HEK293T (cell line): Measurements from ENCODE around the gene DARS2.
A peak's percentile ranks its signal among the peaks of the same experiment; 100 is the strongest.
"Not testable (repeated sequence)": the region's sequence is repeated elsewhere in the genome, so short reads cannot be mapped to it uniquely, and the experiment has no call there.

Experiments used
- CTCF ChIA-PET: fragments of 350-600 bp; formaldehyde crosslinking; extraction: SDS; loops from one replicate; lab custom pipeline; 2021; ENCODE audit warnings: antibody characterized with exemption, inconsistent platforms; lab: Yijun Ruan, JAX
- POLR2A ChIA-PET: fragments of 350-600 bp; formaldehyde crosslinking; extraction: SDS; loops from one replicate; lab custom pipeline; 2020; ENCODE audit warnings: antibody characterized with exemption, inconsistent platforms; lab: Yijun Ruan, JAX
- DNase-seq: peaks from one replicate; pipeline ENCODE4 v3.0.0; 2012; ENCODE audit warnings: mixed read lengths; ENCODE audit errors: extremely low spot score
- ARNT ChIP-seq: fragments of 450-650 bp; IDR thresholded peaks from 2 replicates; pipeline ENCODE4 v1.6.1; 2017; ENCODE audit warnings: mild to moderate bottlenecking
- BHLHE40 ChIP-seq: fragments of 450-650 bp; IDR thresholded peaks from 2 replicates; pipeline ENCODE4 v1.6.1; 2016; ENCODE audit warnings: mild to moderate bottlenecking, moderate library complexity, borderline replicate concordance
- CTBP1 ChIP-seq: fragments of 450-650 bp; IDR thresholded peaks from 2 replicates; pipeline ENCODE4 v1.6.1; 2016; ENCODE audit warnings: borderline replicate concordance
- ELF4 ChIP-seq: fragments of 450-650 bp; IDR thresholded peaks from 2 replicates; pipeline ENCODE4 v1.6.1; 2017; ENCODE audit warnings: antibody characterized with exemption
- FOXA1 ChIP-seq: fragments of 450-650 bp; IDR thresholded peaks from 2 replicates; pipeline ENCODE4 v1.6.1; 2016; ENCODE audit warnings: mild to moderate bottlenecking
- FOXK2 ChIP-seq: fragments of 450-650 bp; IDR thresholded peaks from 2 replicates; pipeline ENCODE4 v1.6.1; 2016; ENCODE audit warnings: mild to moderate bottlenecking
- FOXM1 ChIP-seq: fragments of 450-650 bp; IDR thresholded peaks from 2 replicates; pipeline ENCODE4 v1.6.1; 2017; ENCODE audit warnings: mild to moderate bottlenecking, borderline replicate concordance
- HDGF ChIP-seq: fragments of 450-650 bp; IDR thresholded peaks from 2 replicates; pipeline ENCODE4 v1.6.1; 2017; ENCODE audit warnings: antibody characterized with exemption, borderline replicate concordance
- L3MBTL2 ChIP-seq: fragments of 450-650 bp; conservative IDR thresholded peaks from 2 replicates; pipeline ENCODE4 v1.6.1; 2016; ENCODE audit warnings: mild to moderate bottlenecking
- LEF1 ChIP-seq: fragments of 450-650 bp; IDR thresholded peaks from 2 replicates; pipeline ENCODE4 v1.6.1; 2017; ENCODE audit warnings: mild to moderate bottlenecking, borderline replicate concordance
- NFRKB ChIP-seq: fragments of 450-650 bp; IDR thresholded peaks from 2 replicates; pipeline ENCODE4 v1.6.1; 2016; ENCODE audit warnings: mild to moderate bottlenecking, moderate library complexity
- PKNOX1 ChIP-seq: fragments of 450-650 bp; IDR thresholded peaks from 2 replicates; pipeline ENCODE4 v1.6.1; 2016
- SP1 ChIP-seq: fragments of 450-650 bp; IDR thresholded peaks from 2 replicates; pipeline ENCODE4 v1.6.1; 2017
- SUZ12 ChIP-seq: fragments of 450-650 bp; IDR thresholded peaks from 2 replicates; pipeline ENCODE4 v1.6.1; 2016; ENCODE audit warnings: mild to moderate bottlenecking
- TARDBP ChIP-seq: fragments of 450-650 bp; IDR thresholded peaks from 2 replicates; pipeline ENCODE4 v1.6.1; 2016
- ZNF384 ChIP-seq: fragments of 450-650 bp; IDR thresholded peaks from 2 replicates; pipeline ENCODE4 v1.6.1; 2016

Gene DARS2, protein sequence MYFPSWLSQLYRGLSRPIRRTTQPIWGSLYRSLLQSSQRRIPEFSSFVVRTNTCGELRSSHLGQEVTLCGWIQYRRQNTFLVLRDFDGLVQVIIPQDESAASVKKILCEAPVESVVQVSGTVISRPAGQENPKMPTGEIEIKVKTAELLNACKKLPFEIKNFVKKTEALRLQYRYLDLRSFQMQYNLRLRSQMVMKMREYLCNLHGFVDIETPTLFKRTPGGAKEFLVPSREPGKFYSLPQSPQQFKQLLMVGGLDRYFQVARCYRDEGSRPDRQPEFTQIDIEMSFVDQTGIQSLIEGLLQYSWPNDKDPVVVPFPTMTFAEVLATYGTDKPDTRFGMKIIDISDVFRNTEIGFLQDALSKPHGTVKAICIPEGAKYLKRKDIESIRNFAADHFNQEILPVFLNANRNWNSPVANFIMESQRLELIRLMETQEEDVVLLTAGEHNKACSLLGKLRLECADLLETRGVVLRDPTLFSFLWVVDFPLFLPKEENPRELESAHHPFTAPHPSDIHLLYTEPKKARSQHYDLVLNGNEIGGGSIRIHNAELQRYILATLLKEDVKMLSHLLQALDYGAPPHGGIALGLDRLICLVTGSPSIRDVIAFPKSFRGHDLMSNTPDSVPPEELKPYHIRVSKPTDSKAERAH

DNA sequence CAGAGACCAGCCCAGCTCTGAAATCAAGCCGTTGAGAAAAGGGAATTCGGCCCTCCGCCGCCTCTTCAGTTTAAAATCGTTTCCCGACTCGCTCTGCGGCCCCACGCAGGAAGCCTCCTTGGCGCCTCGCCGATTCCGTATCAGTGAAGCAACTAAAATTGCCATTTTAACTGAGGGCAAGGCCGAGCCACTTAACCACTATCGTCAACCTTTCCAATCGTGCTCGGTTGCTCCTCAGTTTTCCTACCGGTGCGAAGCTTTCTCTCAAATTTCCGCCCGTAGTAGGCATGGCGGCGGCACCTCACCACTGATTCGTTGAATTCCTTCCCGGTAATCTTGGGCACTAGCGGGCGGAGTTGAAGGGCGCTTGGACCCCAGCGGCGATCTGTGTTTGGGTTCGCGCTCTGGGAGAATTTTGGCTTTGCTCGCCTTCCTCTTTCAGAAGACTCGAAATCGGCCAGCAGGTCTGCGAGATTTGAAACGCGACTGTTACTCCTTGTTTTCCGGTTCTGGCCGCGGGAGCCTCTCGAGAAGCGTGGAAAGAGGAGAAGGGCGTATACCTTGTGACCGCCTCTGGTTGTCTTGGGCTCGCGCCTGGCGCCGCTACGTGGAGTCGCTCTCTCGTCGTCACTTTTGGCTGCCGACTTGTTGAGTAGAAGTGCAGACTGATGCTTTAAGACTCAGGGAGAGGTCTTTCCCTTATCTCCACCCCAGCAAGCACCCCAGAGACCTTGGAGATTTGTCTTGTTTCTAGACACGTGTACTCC, at the start of gene DARS2, which contains the start of gene CENPL:
Gene DARS2 (plus strand): TSS at position 359 of the 767 bp plus-strand sequence. CDS start 557 bp downstream, outside the sequence.
Gene CENPL (minus strand): TSS at position 569 of the 767 bp plus-strand sequence. CDS start 13,584 bp downstream, outside the sequence.
- DNase-seq, result peak; percentile 90
- TF ChIP-seq CTBP1 (no peak), L3MBTL2 (peak; percentile 80), NFRKB (peak; percentile 76), FOXM1 (peak; percentile 88; the same call in 1 of the 2 replicates), ELF4 (peak; percentile 77)
- POLR2A ChIA-PET, result interaction anchor here (0.7 to 3.3 kb wide), 17 partner anchors 9 to 1176 kb away, joined by 3 to 11 read pairs (median 4); partner anchors contain the start of genes CACYBP, KLHL20 and ZBTB37
- CTCF ChIA-PET, result no interaction called here

GRCh38 chr1:173775578-173776226, 48.8 kb upstream of the DARS2 start:
- CTCF ChIA-PET, result no interaction called here
- POLR2A ChIA-PET, result no interaction called here
- DNase-seq, result no peak
- TF ChIP-seq BHLHE40, result no peak
- no peak for TF ChIP-seq FOXA1
- TF ChIP-seq SP1, result no peak
- TF ChIP-seq HDGF, result no peak
- no peak for TF ChIP-seq ELF4
- no peak for TF ChIP-seq FOXK2
- no peak for TF ChIP-seq L3MBTL2
- TF ChIP-seq ARNT, result no peak
- TF ChIP-seq FOXM1, result no peak
- no peak for TF ChIP-seq ZNF384
- no peak for TF ChIP-seq LEF1
- no peak for TF ChIP-seq CTBP1

DNA sequence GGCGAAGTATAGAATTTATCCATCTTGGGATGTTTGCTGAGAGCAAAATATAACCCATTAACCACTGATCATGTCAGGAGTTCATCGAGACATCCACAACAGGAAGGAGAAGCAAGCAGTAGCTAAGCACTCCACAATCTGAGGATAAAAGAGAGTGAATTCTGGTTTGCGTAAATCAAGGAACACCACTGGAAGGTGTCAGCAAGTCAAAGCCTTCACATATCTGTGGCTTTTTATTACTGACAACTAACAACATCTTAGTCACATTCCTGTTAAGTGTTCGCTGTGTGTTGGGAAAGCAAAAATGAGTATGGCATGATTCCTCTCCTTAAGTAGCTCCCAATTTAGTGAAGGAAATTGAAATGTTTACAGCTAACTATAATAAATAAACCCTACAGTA, 44.5 kb upstream of the DARS2 start:
- ChIA-PET CTCF (no interaction called here), POLR2A (interaction anchor here (0.6 kb wide), 1 partner anchor 28 kb away, joined by 3 read pairs; no protein-coding TSS in a partner anchor)
- DNase-seq, result no peak
- TF ChIP-seq SUZ12, result no peak
- TF ChIP-seq FOXK2, result no peak
- TF ChIP-seq SP1, result no peak
- TF ChIP-seq ELF4, result no peak
- TF ChIP-seq L3MBTL2, result no peak
- no peak for TF ChIP-seq CTBP1
- TF ChIP-seq BHLHE40, result no peak
- TF ChIP-seq PKNOX1, result no peak
- TF ChIP-seq FOXA1, result no peak
- no peak for TF ChIP-seq ZNF384
- no peak for TF ChIP-seq LEF1
- TF ChIP-seq HDGF, result no peak
- no peak for TF ChIP-seq FOXM1

GRCh38 chr1:173784997-173785396, 39.5 kb upstream of the DARS2 start:
- ChIA-PET POLR2A (no interaction called here), CTCF (no interaction called here)
- DNase-seq, result no peak

GRCh38 chr1:173789841-173790240, 34.6 kb upstream of the DARS2 start:
- DNase-seq, result no peak
- CTCF ChIA-PET, result no interaction called here
- POLR2A ChIA-PET, result no interaction called here
- TF ChIP-seq PKNOX1 (peak; percentile 77), CTBP1 (no peak)

More at GRCh38 chr1:173784997-173785396, 39.5 kb upstream of the DARS2 start:
- no peak for TF ChIP-seq HDGF

GRCh38 chr1:173798078-173798477, 26.4 kb upstream of the DARS2 start:
- no peak for TF ChIP-seq ZNF384
- TF ChIP-seq HDGF, result no peak
- no peak for TF ChIP-seq BHLHE40
- TF ChIP-seq CTBP1, result no peak
- TF ChIP-seq ELF4, result no peak
- no peak for TF ChIP-seq SP1
- no peak for TF ChIP-seq ARNT
- no peak for TF ChIP-seq NFRKB
- TF ChIP-seq FOXK2, result no peak
- TF ChIP-seq SUZ12, result no peak
- TF ChIP-seq L3MBTL2, result no peak
- no peak for TF ChIP-seq FOXM1
- TF ChIP-seq FOXA1, result no peak
- TF ChIP-seq TARDBP, result no peak
- no peak for TF ChIP-seq PKNOX1
- no peak for TF ChIP-seq LEF1
- POLR2A ChIA-PET, result interaction anchor here (0.8 kb wide), 1 partner anchor 288 kb away, joined by 3 read pairs; no protein-coding TSS in a partner anchor
- CTCF ChIA-PET, result no interaction called here
- no peak for DNase-seq

DNA sequence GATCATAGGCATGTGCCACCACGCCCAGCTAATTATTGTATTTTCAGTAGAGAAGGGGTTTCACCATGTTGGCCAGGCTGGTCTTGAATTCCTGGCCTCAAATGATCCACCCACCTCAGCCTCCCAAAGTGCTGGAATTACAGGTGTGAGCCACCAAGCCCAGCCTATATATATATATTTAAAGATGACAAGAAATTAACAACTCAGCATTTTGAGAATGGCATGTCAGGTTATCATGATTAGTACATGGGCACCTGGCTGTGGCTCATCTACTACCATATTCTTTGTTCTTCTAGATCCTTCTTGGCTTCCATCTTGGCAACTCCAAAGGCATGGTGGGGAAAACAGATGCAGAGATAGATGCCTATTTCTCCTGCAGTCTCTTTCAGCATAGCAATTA, 24.5 kb upstream of the DARS2 start:
- CTCF ChIA-PET, POLR2A ChIA-PET, DNase-seq: not testable (repeated sequence)
